IPS DF 19.7 (cell line): Measurements from ENCODE around the gene S100A5.
A peak's percentile ranks its signal among the peaks of the same experiment; 100 is the strongest.
"Not testable (repeated sequence)": the region's sequence is repeated elsewhere in the genome, so short reads cannot be mapped to it uniquely, and the experiment has no call there.

ENCODE experiments used
- DNase-seq: peaks from one replicate; pipeline ENCODE4 v3.0.0-alpha.2; 2013; ENCODE audit warnings: low read depth, low spot score

Gene S100A5, protein sequence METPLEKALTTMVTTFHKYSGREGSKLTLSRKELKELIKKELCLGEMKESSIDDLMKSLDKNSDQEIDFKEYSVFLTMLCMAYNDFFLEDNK

DNA sequence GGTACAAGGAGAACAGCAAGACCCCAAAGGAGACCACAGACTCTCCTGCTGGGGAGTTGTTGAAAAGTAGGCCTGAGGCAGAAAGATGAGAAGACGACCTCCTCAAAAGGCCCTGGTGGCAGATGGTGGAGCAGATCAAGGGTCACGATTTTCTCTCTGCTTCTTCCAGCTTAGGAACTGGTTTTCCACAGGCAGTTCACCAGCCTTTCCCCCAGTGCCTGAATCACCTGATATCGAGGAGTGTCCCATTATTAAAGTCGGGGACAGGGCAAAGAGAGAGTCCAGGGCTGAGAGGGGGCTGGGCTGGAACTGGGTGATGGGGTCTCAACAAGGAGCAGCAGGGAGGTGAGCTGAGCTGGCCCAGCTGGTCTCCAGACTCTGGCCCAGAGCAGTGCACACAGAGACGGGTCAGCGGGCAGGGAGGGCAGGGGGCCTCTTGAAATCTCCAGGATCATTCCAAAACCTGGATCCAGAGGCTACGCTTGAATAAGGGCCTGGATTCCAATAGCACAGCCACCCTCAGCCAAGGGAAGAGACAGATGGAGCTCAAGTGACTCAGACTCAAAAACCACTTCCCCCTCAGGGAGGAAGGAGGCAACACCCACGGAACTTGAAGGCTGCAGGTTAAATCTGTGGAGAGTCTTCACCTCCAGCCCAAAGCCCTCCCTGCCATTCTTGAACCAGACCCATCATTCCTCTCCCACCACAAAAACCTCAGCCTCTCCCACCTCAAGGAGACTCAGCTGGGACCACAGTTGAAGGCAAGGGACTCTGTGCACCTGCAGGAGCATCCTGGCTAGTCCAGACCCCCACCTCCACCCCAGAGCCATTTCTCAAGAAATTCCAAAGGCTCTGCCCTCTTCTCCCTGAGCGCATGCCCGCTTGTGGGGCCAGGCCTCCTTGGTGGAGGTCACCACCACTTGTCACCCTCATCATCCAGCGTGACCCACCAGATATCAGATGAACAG is at the start of gene S100A5:
Gene S100A5, minus strand, starts transcription at position 541 of the 968 bp plus-strand sequence. CDS start 743 bp downstream, outside the sequence.
- no peak for DNase-seq

DNA sequence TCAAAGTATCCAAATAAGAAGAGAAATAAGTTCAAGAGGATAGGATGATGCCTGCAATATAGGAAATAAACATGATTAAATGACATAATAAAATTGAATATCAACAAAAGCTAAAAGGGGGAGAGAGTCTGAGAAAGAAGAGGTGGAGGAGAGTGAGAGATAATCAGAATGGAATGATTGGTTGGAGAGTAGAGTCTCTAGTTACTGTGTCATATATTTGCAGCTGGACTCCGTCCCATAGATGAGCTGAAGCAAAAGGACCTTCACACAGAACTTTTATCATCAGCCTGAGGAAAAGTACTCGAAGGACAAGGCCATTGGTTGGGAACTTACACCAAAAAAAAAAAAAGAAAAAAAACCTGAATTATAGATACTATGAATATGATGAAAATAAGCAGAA is 47.7 kb upstream of the S100A5 start:
- no peak for DNase-seq

DNA sequence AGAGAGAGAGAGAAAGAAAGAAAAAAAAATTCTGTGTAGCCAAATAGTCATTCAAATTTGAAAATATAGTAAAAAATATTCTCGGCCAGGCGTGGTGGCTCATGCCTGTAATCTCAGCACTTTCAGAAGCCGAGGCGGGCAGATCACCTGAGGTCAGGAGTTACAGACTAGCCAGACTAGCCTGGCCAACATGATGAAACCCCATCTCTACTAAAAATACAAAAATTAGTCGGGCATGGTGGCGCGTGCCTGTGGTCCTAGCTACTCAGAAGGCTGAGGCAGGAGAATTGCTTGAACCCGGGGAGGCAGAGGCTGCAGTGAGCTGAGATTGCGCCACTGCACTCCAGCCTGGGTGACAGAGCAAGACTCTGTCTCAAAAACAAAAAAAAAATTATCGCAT is 47.3 kb upstream of the S100A5 start:
- not testable (repeated sequence) for DNase-seq

DNA sequence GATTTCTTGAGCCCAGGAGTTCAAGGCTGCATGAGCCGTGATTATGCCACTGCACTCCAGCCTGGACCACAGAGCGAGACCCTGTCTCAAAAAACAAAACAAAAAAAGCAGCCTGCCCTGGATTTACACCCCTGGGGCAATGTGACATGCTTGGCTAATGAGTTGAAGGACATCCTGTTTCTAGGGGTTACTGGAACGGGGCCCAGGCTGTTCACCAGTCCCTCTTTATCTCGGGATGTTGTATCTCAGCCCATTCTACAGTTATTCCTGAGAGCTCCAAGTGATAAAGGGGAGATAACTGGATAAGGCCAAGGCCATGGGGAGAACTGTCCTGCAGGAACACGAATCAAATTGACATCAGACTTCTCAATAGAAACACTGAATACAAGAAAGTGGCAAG is 46.6 kb upstream of the S100A5 start:
- DNase-seq = no peak

DNA sequence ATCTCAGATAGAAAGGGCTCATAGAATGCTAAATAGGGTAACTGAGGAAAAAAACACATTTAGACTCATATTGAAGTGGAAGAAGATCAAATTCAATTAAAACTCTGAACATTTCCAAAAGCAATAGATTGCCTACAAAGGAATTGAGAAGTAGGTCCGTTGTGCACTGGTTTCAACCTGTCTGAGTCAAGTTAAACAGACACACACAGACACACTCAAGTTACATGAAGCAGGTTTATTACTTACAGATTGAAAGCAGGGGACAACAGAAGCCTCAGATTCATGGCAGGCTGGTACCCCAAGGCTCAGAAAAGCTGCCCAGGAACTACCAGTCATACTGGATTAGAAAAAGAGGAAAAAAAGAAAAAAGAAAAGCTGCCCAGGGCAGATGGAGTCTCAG is 45.6 kb upstream of the S100A5 start:
- no peak for DNase-seq

DNA sequence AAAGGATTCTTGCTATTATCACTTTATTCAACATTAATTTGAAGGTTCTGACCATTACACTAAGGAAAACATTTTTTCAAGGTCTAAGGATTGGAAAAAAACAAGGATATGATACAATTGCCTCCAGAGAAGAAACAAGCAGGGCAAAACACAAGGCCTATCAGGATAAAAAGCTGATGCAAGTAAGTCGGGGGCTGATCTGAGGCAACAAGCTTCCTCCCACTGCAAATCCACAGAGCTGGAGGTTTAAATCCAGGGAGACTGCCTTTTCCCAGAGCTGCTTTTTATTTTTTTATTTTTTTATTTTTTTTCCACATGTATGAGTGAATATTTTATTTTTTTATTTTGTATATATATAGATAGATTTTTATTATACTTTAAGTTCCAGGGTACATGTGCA is 44.3 kb upstream of the S100A5 start:
- DNase-seq = no peak

DNA sequence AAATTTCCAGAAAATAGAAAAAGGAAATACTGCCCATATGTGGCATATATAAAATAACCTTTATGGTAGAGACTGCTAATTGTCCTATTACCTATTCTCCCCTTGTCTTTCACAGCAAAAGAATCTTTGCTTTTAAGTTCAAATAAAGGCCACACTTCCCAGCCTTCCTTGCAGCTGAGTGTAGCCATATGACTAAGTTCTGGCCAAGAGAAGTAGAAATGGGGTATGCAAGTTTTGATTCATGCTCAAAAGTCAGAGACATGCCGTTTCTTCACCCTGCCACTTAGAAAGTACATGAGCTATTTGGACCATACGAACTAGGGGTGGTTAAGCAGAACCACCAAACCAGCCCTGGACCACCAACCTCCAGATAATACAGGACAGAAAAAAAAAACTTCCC is 43.2 kb upstream of the S100A5 start:
- DNase-seq = no peak

DNA sequence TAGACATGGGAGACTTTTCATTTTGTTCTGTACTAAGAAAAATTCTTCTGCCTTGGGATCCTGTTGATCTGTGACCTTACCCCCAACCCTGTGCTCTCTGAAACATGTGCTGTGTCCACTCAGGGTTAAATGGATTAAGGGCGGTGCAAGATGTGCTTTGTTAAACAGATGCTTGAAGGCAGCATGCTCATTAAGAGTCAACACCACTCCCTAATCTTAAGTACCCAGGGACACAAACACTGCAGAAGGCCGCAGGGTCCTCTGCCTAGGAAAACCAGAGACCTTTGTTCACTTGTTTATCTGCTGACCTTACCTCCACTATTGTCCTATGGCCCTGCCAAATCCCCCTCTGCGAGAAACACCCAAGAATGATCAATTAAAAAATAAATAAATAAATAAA is 42.8 kb upstream of the S100A5 start:
- DNase-seq = not testable (repeated sequence)

DNA sequence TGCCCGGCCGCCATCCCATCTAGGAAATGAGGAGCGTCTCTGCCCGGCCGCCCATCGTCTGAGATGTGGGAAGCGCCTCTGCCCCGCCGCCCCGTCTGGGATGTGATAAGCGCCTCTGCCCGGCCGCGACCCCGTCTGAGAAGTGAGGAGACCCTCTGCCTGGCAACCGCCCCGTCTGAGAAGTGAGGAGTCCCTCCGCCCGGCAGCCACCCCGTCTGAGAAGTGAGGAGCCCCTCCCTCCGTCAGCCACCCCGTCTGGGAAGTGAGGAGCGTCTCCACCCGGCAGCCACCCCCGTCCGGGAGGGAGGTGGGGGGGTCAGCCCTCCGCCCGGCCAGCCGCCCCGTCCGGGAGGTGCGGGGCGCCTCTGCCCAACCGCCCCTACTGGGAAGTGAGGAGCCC is 42.1 kb upstream of the S100A5 start:
- DNase-seq = not testable (repeated sequence)

DNA sequence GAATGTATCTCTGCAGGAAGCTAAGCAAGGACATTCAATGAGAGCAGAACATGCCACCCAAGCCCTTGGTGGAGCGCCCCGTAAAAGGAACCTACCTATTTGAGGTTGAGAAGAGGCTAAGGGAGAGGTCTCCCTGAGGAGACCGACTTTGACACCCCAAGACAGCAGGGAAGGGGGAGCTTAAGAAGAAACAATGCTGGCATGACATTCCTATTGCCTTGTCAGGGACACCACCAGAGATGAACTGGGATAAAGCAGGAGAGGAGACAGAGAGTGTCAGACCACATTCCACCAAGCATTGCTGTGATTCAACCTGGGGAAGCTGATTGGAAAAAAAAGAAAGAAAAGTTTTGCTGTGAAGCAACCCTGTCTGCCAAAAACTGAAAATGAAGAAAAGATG is 38.2 kb upstream of the S100A5 start:
- DNase-seq = no peak

DNA sequence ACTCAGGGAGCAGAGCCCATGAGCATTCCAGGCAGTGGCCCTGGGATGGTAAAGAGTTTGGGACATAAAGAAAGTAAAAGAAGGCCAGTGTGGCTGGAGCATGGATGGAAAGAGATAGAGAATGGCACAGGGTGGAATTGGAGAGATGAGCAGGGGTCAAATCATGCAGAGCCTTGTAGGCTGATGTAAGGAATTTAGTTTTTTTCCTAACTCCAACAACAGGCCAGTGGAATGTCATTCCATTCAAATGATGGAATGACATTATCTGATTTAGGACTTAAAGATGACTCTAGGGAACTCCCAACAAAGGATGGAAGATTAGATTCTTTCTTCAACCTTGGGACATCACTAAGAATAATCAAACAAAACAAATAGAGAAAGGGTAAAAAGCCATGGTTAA is 37.8 kb upstream of the S100A5 start:
- DNase-seq = no peak

DNA sequence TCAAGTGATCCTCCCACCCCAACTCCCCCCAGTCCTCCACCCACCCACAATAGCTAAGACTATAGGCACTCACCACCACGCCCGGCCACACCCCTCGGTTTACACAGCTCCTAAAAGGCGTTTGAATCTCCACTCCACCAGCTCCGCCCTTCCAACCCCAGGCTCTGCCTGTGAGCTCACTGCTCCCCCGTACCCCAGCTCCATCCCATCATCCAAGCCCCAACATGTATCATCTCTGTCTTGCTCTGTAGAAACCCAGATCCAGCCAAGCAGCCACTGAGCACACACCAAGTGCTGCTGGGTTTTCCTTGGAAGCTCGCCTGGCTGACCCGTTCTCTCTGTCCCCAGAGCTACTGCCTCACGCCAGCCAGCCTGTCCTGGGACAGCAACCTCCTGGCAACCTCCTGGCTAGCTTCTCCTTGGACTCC is 36.9 kb upstream of the S100A5 start:
- no peak for DNase-seq

DNA sequence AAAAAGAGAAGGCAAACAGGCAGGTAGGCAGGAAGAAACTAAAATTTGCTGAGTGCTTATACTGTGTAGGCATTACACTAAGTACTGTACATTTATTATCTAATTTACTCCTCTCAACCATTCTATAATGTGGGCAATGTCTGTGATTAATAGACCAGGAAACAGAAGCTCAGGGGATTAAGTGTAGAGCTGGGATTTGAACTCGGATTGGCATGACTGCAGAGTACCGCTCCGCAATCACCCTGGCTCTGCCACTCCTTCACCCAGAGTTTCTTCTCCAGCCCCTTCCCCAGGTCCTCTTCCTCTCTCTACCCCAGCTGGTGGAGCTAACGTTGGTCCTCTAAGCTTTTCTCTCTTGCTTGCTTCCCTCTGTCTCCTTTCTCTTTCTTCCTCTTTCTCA is 36.4 kb upstream of the S100A5 start:
- DNase-seq = no peak

DNA sequence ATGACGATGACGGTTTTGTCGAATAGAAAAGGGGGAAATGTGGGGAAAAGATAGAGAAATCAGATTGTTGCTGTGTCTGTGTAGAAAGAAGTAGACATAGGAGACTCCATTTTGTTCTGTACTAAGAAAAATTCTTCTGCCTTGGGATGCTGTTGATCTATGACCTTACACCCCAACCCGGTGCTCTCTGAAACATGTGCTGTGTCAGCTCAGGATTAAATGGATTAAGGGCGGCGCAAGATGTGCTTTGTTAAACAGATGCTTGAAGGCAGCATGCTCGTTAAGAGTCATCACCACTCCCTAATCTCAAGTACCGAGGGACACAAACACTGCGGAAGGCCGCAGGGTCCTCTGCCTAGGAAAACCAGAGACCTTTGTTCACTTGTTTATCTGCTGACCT is 34.8 kb upstream of the S100A5 start:
- not testable (repeated sequence) for DNase-seq

DNA sequence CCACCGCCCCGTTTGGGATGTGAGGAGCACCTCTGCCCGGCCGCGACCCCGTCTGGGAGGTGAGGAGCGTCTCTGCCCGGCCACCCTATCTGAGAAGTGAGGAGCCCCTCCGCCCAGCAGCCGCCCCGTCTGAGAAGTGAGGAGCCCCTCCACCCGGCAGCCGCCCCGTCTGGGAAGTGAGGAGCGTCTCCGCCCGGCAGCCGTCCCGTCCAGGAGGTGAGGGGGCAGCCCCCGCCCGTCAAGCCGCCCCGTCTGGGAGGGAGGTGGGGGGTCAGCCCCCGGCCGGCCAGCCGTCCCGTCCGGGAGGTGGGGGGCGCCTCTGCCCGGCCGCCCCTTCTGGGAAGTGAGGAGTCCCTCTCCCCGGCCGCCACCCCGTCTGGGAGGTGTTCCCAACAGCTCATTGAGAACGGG is 34.4 kb upstream of the S100A5 start:
- DNase-seq = not testable (repeated sequence)

DNA sequence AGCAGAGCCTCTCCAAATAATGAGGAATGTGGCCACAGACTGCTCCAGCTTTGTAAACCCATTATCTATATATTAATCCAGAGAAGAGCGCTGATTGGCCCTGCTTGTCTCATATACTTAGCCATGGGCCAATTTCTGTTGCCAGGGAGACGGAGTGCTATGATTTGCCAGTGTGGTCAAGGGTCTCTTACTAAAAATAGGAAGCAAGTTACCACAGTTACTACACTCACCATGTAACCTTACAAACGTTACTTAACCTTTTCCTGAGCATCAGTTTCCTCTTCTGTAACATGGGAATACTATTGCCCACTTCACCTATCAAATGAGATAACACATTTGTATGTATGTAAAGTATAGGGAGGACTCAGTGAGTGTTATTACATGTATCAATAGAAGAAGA is 32.6 kb upstream of the S100A5 start:
- DNase-seq = no peak

DNA sequence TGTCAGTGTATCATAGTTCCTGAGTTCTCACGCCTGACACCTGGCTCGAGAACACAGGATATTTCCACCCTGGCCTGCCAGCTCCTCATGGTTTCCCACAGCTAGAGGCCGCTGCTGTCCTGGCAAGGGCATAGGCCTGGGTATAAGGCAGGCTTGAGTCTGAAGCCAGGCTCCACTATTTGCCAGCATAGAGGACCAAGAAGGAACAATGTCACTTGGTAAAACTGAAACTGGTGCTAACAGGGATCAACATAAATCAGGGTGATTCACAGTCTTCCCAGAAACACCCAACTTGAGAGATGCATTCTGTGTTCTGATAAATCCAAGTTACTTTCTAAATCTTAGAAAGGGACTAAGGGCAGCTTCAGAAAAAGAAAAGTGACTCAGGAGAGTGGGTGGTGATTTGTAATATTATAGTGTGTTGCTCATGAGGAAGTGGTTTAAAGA is 31.9 kb upstream of the S100A5 start:
- DNase-seq = no peak

DNA sequence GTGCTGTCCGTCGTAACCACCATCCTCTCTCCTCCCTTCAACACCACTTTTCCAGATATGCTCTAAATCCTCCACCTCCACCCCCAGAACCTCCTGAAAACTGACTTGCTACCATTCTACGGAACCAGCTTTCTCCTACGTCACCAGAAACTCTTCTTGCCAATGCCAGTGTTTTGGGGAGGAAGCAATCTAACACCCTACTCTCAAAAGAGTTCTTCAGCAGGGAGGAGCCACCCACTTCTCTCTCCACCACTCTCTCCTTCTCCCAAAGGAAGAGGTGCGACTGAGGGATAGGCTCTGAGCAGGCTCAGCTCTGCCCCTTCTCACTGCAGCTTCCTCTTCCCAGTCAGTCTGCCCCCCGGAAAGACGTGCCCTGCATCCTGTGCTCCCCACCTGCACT is 31.0 kb upstream of the S100A5 start:
- DNase-seq = no peak

DNA sequence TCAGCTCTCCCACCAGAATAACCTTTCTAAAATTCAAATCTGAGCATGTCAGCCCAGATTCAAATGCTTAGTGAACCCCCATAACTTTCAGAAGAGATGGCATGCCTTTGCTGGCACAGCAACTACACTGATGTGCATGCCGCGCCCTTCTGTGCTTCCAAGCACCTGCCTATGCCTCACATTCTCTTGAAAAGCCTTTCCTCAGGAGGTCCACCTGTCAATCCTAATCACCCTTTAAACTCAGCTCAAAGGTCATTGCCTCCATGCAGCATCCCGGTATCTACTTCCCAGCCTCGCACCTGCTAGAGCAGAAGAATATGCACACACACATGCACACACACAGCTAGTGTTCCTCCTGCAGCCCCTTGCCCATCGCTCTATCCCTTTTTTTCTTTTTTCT is 30.1 kb upstream of the S100A5 start:
- no peak for DNase-seq

DNA sequence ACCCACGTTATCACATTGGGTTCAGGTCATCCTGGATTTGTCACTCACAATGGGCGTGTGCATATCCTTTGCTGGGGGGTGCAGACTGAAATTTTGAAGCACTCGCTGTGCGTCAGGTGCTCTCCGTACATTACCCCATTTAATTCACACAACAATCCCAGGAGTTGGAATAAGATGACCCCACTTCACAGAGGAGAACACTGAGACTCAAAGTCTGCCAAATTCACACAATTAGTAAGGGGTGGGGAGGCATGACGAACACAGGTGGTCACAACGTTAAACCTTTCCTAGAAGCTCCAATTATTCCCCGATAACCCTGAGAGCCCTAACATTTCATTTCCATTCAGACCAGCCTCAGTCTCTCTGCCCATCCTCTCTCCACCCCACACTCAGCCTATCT is 28.7 kb upstream of the S100A5 start:
- no peak for DNase-seq

DNA sequence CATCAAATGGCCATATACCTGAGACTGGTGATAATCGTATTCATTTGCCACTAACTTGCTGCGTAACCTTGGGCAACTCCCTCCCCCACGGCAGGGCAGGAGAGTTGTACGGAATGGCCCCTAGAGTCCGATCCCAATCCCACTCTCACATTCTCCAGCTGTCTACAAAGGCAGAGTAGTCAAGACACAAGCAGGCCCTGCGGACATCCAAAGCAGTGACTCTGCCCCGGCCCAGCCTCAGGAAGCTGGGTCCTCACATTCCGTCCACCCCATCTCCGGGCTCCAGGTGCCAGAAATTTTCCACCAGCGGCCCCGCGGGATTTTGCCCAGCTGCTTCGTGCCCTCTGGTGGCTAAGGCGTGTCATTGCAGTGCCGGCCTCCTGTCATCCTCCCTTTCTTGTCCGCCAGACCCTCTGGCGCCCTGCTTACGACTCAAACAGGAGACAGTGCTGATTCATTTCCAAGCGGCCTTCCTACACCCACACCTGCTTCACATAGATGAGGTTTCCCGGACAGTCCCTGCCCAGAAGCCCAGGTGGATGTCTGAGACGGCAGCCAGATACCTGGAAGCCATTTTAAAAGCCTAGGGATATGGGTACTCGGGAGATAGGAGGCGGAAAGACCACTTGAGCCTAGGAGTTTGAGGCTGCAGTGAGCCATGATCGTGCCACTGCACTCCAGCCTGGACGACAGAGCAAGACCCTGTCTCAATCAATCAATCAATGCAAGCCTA is 27.8 kb upstream of the S100A5 start:
- DNase-seq = peak; percentile 87

DNA sequence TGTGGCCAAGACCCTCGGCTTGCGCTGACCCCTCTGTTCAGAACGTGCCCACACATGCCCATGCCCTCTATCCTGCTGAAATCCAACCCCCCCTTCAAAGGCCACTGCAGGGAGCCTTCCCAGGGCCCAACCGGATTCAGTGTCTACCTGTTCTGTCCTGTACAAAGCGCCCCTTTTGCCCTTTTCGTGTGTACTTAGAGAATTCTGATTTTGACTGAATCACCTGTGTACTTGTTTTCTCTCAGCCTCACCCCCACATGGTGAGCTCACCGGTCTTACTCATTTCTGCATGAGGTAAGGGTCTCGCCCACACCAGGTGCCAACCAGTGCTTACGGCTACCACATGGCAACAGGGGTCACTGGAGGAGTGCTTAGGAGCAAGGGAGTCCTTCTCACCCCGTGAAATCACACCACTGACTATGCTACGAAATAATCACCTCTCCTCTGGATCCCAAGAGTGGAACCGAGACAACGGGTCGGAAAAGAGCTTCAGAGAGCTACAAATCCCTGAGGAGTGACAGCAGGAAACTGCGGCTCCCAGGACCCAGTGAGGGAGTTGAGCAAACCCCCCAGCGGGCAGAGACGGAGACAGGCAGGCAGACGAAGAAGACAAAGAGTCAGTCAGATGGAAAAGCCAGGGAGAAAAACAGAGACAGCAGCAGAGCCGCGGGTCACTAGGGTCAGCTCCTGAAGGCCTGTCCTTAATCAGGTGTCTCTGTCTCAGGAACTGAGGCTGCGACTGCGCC is 27.1 kb upstream of the S100A5 start:
- DNase-seq = no peak
